ENCODE results near the gene SAP30BP.

DNA sequence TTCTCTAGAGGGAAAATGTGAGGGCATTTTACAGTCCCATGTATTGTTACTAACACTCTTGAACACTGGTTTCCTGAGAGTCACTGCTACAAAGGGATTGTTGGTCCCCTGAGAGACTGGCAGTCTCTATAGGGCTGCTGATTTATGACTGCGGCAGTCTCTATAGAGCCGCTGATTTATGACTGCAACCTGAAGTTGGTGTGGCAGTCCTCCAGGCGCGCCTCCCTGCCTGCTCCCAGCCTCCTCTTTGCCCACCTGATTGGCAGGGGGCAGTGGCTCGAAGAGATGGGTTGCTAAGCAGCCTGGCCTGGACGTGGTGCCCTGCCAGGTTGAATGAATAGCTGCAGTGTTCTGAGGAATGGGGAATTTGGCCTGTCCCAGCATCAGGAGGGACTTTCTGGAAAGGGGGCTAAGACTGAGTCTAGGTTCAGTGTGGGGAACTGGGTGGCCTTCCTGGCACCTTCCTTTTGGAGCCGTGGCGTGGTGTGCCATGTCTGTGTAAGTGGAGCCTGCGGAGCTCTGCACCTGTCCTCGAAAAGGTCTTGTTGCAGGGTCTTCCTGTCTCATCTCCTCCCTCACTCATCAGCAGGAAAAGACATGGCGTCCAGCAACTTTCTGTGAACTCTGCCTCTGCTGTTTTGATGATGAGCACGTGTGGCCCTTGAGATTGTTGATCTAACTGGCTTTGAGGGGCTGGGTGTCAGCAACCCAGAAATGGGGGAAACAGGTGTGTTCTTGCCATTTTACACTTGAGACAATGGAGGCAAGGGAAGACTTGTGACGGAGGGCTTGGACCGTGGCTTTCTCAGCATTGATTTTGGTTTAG is 24.9 kb downstream of the SAP30BP start:
- TF ChIP-seq CTCF (IDR thresholded peaks at IDR 0.05; ENCODE audit: extremely low read depth in 1 of 2, insufficient read depth in 1 of 2, low read depth in 1 of 2, low read length in 2 of 2) = no peak
- no peak for TF ChIP-seq POLR2A (IDR thresholded peaks at IDR 0.05; ENCODE audit: low read depth, low read length)

Measured in endothelial cell of umbilical vein (primary cell).